Neural crest cell (in vitro differentiated cells): ENCODE measurements around the gene SOCS3. TPM values are rescaled to one million over a fixed set of nuclear protein-coding genes. Genes with fewer than 3 reads are reported as not detected.
A peak's percentile ranks its signal among the peaks of the same experiment; 100 is the strongest.

Source experiments
- DNase-seq: peaks from one replicate; pipeline ENCODE4 v3.0.0; 2021; ENCODE audit warnings: low read depth, mixed read lengths, low spot score
- H3K27ac Mint-ChIP-seq: one replicate; pipeline ENCODE4 v1.8.0; 2021; ENCODE audit warnings: mild to moderate bottlenecking, mixed read lengths; ENCODE audit not compliant: unreplicated experiment
- H3K27me3 Mint-ChIP-seq: 2 replicates; pipeline ENCODE4 v1.8.0; 2021; ENCODE audit warnings: low read depth, mild to moderate bottlenecking, mixed read lengths
- H3K36me3 Mint-ChIP-seq: 2 replicates; pipeline ENCODE4 v1.8.0; 2021; ENCODE audit warnings: low read depth, mild to moderate bottlenecking, mixed read lengths
- H3K4me1 Mint-ChIP-seq: 2 replicates; pipeline ENCODE4 v1.8.0; 2021; ENCODE audit warnings: mixed read lengths
- H3K4me3 Mint-ChIP-seq: one replicate; pipeline ENCODE4 v1.8.0; 2021; ENCODE audit warnings: mild to moderate bottlenecking, mixed read lengths
- H3K9me3 Mint-ChIP-seq: 2 replicates; pipeline ENCODE4 v1.8.0; 2021; ENCODE audit warnings: mixed read lengths
- total RNA-seq: library from RNA; stranded (reverse); gene quantifications from 2 replicates; pipeline ENCODE4 v1.2.1, GENCODE V29; 2021
- TF ChIP-seq, protein P1 (sequence below): fragments of 200-600 bp; sonication (generic); conservative IDR thresholded peaks from 2 replicates; pipeline ENCODE4 v1.5.0; 2021; ENCODE audit warnings: antibody characterized with exemption, mild to moderate bottlenecking

Gene SOCS3
- total RNA-seq, 1 donor from 2014 or later, result 6.1 TPM

DNA sequence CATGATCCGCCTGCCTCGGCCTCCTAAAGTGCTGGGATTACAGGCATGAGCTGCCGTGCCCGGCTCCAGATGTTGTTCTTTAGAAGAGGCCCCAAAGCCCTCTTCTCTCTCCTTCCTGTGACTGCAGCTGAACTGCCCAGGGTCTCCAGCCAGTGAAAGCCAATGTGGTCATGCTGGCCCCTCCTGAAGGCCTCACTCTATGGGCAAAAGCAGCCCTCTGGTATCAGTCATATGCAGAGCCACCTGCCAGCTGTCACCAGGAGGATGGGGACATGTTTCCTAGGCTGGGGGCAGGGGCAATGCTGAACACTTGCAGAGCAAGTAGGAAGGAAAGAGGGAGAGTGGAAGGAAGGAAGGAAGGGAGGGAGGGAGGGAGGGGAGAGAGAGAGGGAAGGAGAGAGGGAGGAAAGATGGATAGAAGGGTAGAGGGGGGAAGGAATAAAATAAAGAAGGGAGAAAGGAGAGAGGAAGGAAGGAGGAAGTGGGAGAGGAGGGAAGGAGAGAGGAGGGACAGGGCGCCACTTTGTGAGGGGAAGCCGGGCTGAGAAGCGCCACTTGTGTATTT lies 36.0 kb downstream of the SOCS3 start:
- H3K27me3 Mint-ChIP-seq, result no peaks in the 10 kb centered on the region
- no peaks in the 10 kb centered on the region for H3K36me3 Mint-ChIP-seq
- no peak for DNase-seq
- H3K27ac Mint-ChIP-seq, result peak overlapping the region; percentile 57
- H3K4me1 Mint-ChIP-seq, result peaks cover 18% of the 10 kb centered on the region
- peak overlapping the region; percentile 61 for H3K4me3 Mint-ChIP-seq
- no peaks in the 10 kb centered on the region for H3K9me3 Mint-ChIP-seq
- TF ChIP-seq, protein P1, sequence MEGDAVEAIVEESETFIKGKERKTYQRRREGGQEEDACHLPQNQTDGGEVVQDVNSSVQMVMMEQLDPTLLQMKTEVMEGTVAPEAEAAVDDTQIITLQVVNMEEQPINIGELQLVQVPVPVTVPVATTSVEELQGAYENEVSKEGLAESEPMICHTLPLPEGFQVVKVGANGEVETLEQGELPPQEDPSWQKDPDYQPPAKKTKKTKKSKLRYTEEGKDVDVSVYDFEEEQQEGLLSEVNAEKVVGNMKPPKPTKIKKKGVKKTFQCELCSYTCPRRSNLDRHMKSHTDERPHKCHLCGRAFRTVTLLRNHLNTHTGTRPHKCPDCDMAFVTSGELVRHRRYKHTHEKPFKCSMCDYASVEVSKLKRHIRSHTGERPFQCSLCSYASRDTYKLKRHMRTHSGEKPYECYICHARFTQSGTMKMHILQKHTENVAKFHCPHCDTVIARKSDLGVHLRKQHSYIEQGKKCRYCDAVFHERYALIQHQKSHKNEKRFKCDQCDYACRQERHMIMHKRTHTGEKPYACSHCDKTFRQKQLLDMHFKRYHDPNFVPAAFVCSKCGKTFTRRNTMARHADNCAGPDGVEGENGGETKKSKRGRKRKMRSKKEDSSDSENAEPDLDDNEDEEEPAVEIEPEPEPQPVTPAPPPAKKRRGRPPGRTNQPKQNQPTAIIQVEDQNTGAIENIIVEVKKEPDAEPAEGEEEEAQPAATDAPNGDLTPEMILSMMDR, result no peak

DNA sequence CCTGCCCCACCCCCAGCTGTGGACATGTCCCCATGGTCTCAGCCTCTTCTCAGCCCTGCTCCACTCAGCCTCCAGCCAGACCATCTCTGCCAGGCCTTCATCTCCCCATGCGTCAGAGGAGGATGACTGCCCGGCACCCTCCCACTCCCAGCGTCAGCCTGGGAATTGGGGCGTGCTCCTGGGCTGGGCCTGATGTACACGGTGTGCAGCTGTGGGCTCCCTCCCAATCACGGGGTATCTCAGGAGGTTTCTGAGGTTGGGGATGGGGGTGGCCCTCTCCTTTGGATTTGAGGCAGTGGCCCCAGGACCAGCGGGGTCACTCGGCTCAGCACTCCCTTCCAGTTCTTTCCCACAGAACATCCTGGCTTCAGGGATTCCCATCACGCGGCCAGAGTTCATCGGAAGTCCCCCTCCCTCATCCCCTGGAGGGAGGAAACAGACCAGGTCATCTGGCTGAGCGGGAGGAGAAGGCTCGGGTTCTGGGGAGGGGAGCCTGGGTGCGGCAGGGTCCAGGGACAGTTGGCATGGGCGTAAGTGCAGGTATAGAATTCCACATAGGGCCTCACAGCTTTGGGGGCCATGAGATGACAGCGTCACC lies 36.9 kb downstream of the SOCS3 start:
- Mint-ChIP-seq H3K27me3 (no peaks in the 10 kb centered on the region), H3K9me3 (no peaks in the 10 kb centered on the region), H3K4me1 (peaks cover 18% of the 10 kb centered on the region), H3K36me3 (no peaks in the 10 kb centered on the region), H3K4me3 (no peak overlapping the region), H3K27ac (no peak overlapping the region)
- no peak for DNase-seq
- TF ChIP-seq, protein P1, result no peak

DNA sequence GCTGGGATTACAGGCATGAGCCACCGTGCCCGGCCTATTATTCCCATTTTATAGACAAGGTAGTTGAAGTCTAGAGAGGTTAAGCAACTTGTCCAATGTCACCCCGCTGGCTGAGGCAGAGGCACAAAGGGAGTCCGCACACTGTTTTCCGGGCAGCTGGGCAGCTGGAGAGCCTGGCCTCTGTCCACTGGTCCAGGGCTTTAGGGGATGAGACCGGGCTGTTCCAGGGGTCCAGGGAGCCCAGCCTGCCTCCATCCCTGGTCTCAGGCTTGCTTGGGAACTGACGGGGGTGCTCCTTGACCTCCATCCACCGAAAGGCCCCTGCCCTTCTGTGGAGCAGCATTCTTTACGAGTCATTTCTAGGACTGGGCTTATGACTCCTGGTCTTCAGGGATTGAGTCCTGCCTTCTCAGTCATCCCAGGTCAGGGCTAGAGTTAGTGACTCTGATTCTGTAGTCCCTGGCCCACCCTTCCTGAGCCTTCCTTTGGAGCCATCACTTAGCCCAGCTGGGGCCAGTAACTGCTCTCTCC lies 37.5 kb downstream of the SOCS3 start:
- H3K27me3 Mint-ChIP-seq, result peaks cover 2% of the 10 kb centered on the region
- DNase-seq, result no peak
- H3K27ac Mint-ChIP-seq, result no peak overlapping the region
- peaks cover 20% of the 10 kb centered on the region for H3K4me1 Mint-ChIP-seq
- TF ChIP-seq, protein P1, result no peak
- H3K9me3 Mint-ChIP-seq, result no peaks in the 10 kb centered on the region
- H3K36me3 Mint-ChIP-seq, result no peaks in the 10 kb centered on the region
- H3K4me3 Mint-ChIP-seq, result no peak overlapping the region

DNA sequence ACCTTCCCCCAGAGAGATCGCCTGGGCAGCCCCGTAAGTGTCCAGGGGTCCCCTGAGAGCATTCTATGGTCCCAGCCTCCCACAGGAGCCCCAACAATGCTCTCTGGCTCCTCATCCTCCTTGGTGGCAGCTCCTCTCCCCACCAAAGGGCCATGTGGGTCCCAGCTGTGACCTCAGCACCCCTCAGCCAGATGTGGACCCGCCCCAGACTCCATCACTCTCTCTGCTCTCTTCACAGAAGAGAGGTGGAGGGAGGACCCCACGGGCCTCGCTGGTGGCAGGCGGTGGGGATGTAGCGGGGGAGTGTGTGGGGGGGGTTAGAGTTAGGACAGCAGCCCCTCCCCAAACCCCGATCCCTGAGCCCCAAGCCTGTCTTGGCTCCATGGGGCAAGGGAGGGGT lies 41.0 kb downstream of the SOCS3 start:
- TF ChIP-seq, protein P1, result no peak
- peaks cover 31% of the 10 kb centered on the region for H3K27me3 Mint-ChIP-seq
- H3K9me3 Mint-ChIP-seq, result no peaks in the 10 kb centered on the region
- no peaks in the 10 kb centered on the region for H3K36me3 Mint-ChIP-seq
- no peak overlapping the region for H3K4me3 Mint-ChIP-seq
- no peak for DNase-seq
- peaks cover 24% of the 10 kb centered on the region for H3K4me1 Mint-ChIP-seq
- no peak overlapping the region for H3K27ac Mint-ChIP-seq

DNA sequence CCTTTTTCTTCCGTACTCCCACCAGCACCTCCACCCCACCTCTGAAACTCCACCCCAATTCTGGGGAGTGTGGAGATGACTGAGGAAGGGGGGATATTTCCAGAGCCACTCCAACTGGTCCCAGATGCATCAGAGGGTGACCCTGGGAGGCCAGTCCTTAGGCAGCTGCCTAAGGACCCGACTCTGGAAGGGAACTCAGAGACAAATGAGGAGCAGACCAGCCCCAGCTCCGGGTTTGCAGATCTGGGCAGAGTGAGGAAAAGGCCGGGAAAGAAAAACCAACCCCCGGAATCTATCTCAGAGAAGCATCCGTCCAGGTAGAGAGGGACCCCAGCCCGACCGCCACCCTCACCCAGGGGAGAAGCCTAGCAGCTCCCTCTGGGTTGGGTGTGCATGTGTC lies 41.5 kb downstream of the SOCS3 start:
- no peaks in the 10 kb centered on the region for H3K36me3 Mint-ChIP-seq
- no peak for DNase-seq
- no peak overlapping the region for H3K4me3 Mint-ChIP-seq
- H3K27ac Mint-ChIP-seq, result no peak overlapping the region
- peaks cover 34% of the 10 kb centered on the region for H3K27me3 Mint-ChIP-seq
- TF ChIP-seq, protein P1, result no peak
- no peaks in the 10 kb centered on the region for H3K9me3 Mint-ChIP-seq
- H3K4me1 Mint-ChIP-seq, result peaks cover 22% of the 10 kb centered on the region
